ENCODE measurements around the gene KLHL36.
A peak's percentile ranks its signal among the peaks of the same experiment; 100 is the strongest.
"Not testable (repeated sequence)": the region's sequence is repeated elsewhere in the genome, so short reads cannot be mapped to it uniquely, and the experiment has no call there.

The KLHL36 gene

GRCh38 chr16:84617041-84617790, 31.1 kb upstream of the KLHL36 start:
- no peak for DNase-seq

- peak; percentile 99 for DNase-seq
Observed at GRCh38 chr16:84617791-84618580, 30.3 kb upstream of the KLHL36 start, which contains the start of gene COTL1. Gene COTL1, minus strand, starts transcription at chr16:84618078. Its CDS starts 164 bp downstream, at chr16:84617914.

GRCh38 chr16:84618581-84619460, 29.5 kb upstream of the KLHL36 start:
- peak; percentile 100 for DNase-seq

- DNase-seq: not testable (repeated sequence)
Observed at GRCh38 chr16:84620913-84621312, 27.4 kb upstream of the KLHL36 start.

GRCh38 chr16:84625556-84625955, 22.8 kb upstream of the KLHL36 start:
- no peak for DNase-seq

- no peak for DNase-seq
Observed at GRCh38 chr16:84628226-84628731, 20.0 kb upstream of the KLHL36 start.

- no peak for DNase-seq
Observed at GRCh38 chr16:84629580-84629979, 18.7 kb upstream of the KLHL36 start.

- no peak for DNase-seq
Observed at GRCh38 chr16:84630009-84630408, 18.3 kb upstream of the KLHL36 start.

GRCh38 chr16:84630446-84631152, 17.7 kb upstream of the KLHL36 start:
- DNase-seq: no peak

GRCh38 chr16:84631153-84631466, 17.2 kb upstream of the KLHL36 start:
- no peak for DNase-seq

- no peak for DNase-seq
Observed at GRCh38 chr16:84631886-84632285, 16.4 kb upstream of the KLHL36 start.

GRCh38 chr16:84632862-84633261, 15.4 kb upstream of the KLHL36 start:
- DNase-seq: not testable (repeated sequence)

GRCh38 chr16:84633622-84634021, 14.7 kb upstream of the KLHL36 start:
- no peak for DNase-seq

- no peak for DNase-seq
Observed at GRCh38 chr16:84635702-84636101, 12.6 kb upstream of the KLHL36 start.

- DNase-seq: no peak
Observed at GRCh38 chr16:84637709-84638108, 10.6 kb upstream of the KLHL36 start.

GRCh38 chr16:84638231-84638806, 10.0 kb upstream of the KLHL36 start:
- no peak for DNase-seq

GRCh38 chr16:84640145-84640544, 8.2 kb upstream of the KLHL36 start:
- DNase-seq: no peak

- DNase-seq: no peak
Observed at GRCh38 chr16:84641643-84642358, 6.5 kb upstream of the KLHL36 start.

GRCh38 chr16:84643180-84643583, 5.1 kb upstream of the KLHL36 start:
- DNase-seq: peak; percentile 91

GRCh38 chr16:84643674-84644073, 4.6 kb upstream of the KLHL36 start:
- no peak for DNase-seq

Data from fibroblast of upper back skin (primary cell).